ENCODE results near the gene FOS. TPM values are rescaled to one million over a fixed set of nuclear protein-coding genes. Genes with fewer than 3 reads are reported as not detected.
"Not testable (repeated sequence)": the region's sequence is repeated elsewhere in the genome, so short reads cannot be mapped to it uniquely, and the experiment has no call there.

The FOS gene
- total RNA-seq (2014; rRNA removed; shearing (Covaris generic)): 6.6 and 7.9 TPM in 2 replicates

GRCh38 chr14:75278422-75279152, at the start of gene FOS:
Gene FOS (plus strand): TSS chr14:75278828. CDS start chr14:75278983, 155 bp downstream.
- H3K4me1 ChIP-seq (replicated peaks): peaks cover 42% of the 10 kb centered on the region
- peak; percentile 90 to 97 for DNase-seq (ENCODE audit: low read depth in 1 of 2, low spot score in 2 of 2)
- H3K27ac ChIP-seq: peak within 1 kb of the TSS; percentile 100
- peak within 1 kb of the TSS; percentile 51 for H3K4me3 ChIP-seq
- H3K9me3 ChIP-seq (replicated peaks): no peaks in the 10 kb centered on the region
- H3K27me3 ChIP-seq (replicated peaks): no peaks in the 10 kb centered on the region
- peaks cover 17% of the 10 kb centered on the region for H3K36me3 ChIP-seq

- no peak overlapping the region for H3K27ac ChIP-seq
- no peaks in the 10 kb centered on the region for H3K36me3 ChIP-seq
- H3K27me3 ChIP-seq (replicated peaks): no peaks in the 10 kb centered on the region
- H3K4me3 ChIP-seq: no peak overlapping the region
- H3K9me3 ChIP-seq (replicated peaks): no peaks in the 10 kb centered on the region
- no peak for DNase-seq (ENCODE audit: low read depth in 1 of 2, low spot score in 2 of 2)
- peaks cover 10% of the 10 kb centered on the region for H3K4me1 ChIP-seq (replicated peaks)
Observed at GRCh38 chr14:75229661-75230139, 48.9 kb upstream of the FOS start.

- Histone ChIP-seq H3K9me3 (replicated peaks) (no peaks in the 10 kb centered on the region), H3K4me1 (replicated peaks) (peaks cover 13% of the 10 kb centered on the region), H3K4me3 (no peak overlapping the region), H3K36me3 (no peaks in the 10 kb centered on the region), H3K27me3 (replicated peaks) (no peaks in the 10 kb centered on the region), H3K27ac (no peak overlapping the region)
- DNase-seq (ENCODE audit: low read depth in 1 of 2, low spot score in 2 of 2): no peak
Observed at GRCh38 chr14:75230140-75230792, 48.4 kb upstream of the FOS start.

- H3K4me1 ChIP-seq (replicated peaks): peaks cover 13% of the 10 kb centered on the region
Observed at GRCh38 chr14:75231320-75231719, 47.3 kb upstream of the FOS start.

GRCh38 chr14:75232191-75232590, 46.4 kb upstream of the FOS start:
- Histone ChIP-seq H3K36me3 (no peaks in the 10 kb centered on the region), H3K4me1 (replicated peaks) (peaks cover 19% of the 10 kb centered on the region), H3K4me3 (no peak overlapping the region), H3K27me3 (replicated peaks) (no peaks in the 10 kb centered on the region), H3K27ac (no peak overlapping the region), H3K9me3 (replicated peaks) (no peaks in the 10 kb centered on the region)
- no peak for DNase-seq (ENCODE audit: low read depth in 1 of 2, low spot score in 2 of 2)

More at GRCh38 chr14:75231320-75231719, 47.3 kb upstream of the FOS start:
- Histone ChIP-seq H3K9me3 (replicated peaks) (no peaks in the 10 kb centered on the region), H3K4me3 (no peak overlapping the region), H3K27me3 (replicated peaks) (no peaks in the 10 kb centered on the region), H3K27ac (no peak overlapping the region), H3K36me3 (no peaks in the 10 kb centered on the region)
- no peak for DNase-seq (ENCODE audit: low read depth in 1 of 2, low spot score in 2 of 2)

- Histone ChIP-seq H3K36me3 (no peaks in the 10 kb centered on the region), H3K27ac (no peak overlapping the region), H3K4me3 (no peak overlapping the region), H3K9me3 (replicated peaks) (no peaks in the 10 kb centered on the region), H3K4me1 (replicated peaks) (peaks cover 23% of the 10 kb centered on the region), H3K27me3 (replicated peaks) (no peaks in the 10 kb centered on the region)
- DNase-seq (ENCODE audit: low read depth in 1 of 2, low spot score in 2 of 2): no peak
Observed at GRCh38 chr14:75232597-75232996, 46.0 kb upstream of the FOS start.

GRCh38 chr14:75234173-75235115, 44.2 kb upstream of the FOS start:
- H3K27me3 ChIP-seq (replicated peaks): no peaks in the 10 kb centered on the region
- peak; percentile 80 to 85 for DNase-seq (ENCODE audit: low read depth in 1 of 2, low spot score in 2 of 2)
- peak overlapping the region; percentile 51 for H3K27ac ChIP-seq
- H3K36me3 ChIP-seq: no peaks in the 10 kb centered on the region
- no peak overlapping the region for H3K4me3 ChIP-seq
- peaks cover 24% of the 10 kb centered on the region for H3K4me1 ChIP-seq (replicated peaks)
- H3K9me3 ChIP-seq (replicated peaks): no peaks in the 10 kb centered on the region

- not testable (repeated sequence) for H3K27me3 ChIP-seq (replicated peaks); H3K27ac ChIP-seq; H3K9me3 ChIP-seq (replicated peaks); H3K36me3 ChIP-seq; DNase-seq (ENCODE audit: low read depth in 1 of 2, low spot score in 2 of 2); H3K4me3 ChIP-seq
- peaks cover 24% of the 10 kb centered on the region for H3K4me1 ChIP-seq (replicated peaks)
Observed at GRCh38 chr14:75235198-75235597, 43.4 kb upstream of the FOS start.

GRCh38 chr14:75236467-75236866, 42.2 kb upstream of the FOS start:
- no peaks in the 10 kb centered on the region for H3K36me3 ChIP-seq
- H3K9me3 ChIP-seq (replicated peaks): no peaks in the 10 kb centered on the region
- no peaks in the 10 kb centered on the region for H3K27me3 ChIP-seq (replicated peaks)
- H3K4me1 ChIP-seq (replicated peaks): peaks cover 24% of the 10 kb centered on the region
- no peak overlapping the region for H3K27ac ChIP-seq
- no peak overlapping the region for H3K4me3 ChIP-seq
- no peak for DNase-seq (ENCODE audit: low read depth in 1 of 2, low spot score in 2 of 2)

GRCh38 chr14:75236901-75237419, 41.7 kb upstream of the FOS start:
- Histone ChIP-seq H3K27me3 (replicated peaks) (no peaks in the 10 kb centered on the region), H3K36me3 (no peaks in the 10 kb centered on the region), H3K9me3 (replicated peaks) (no peaks in the 10 kb centered on the region), H3K27ac (no peak overlapping the region), H3K4me1 (replicated peaks) (peaks cover 24% of the 10 kb centered on the region), H3K4me3 (no peak overlapping the region)
- no peak for DNase-seq (ENCODE audit: low read depth in 1 of 2, low spot score in 2 of 2)

- Histone ChIP-seq H3K9me3 (replicated peaks) (no peaks in the 10 kb centered on the region), H3K36me3 (no peaks in the 10 kb centered on the region), H3K4me3 (no peak overlapping the region), H3K27me3 (replicated peaks) (no peaks in the 10 kb centered on the region), H3K27ac (no peak overlapping the region), H3K4me1 (replicated peaks) (peaks cover 21% of the 10 kb centered on the region)
- DNase-seq (ENCODE audit: low read depth in 1 of 2, low spot score in 2 of 2): no peak
Observed at GRCh38 chr14:75238756-75239455, 39.7 kb upstream of the FOS start.

- Histone ChIP-seq H3K27ac (no peak overlapping the region), H3K36me3 (no peaks in the 10 kb centered on the region)
- DNase-seq (ENCODE audit: low read depth in 1 of 2, low spot score in 2 of 2): no peak
Observed at GRCh38 chr14:75240781-75241180, 37.8 kb upstream of the FOS start.

More at GRCh38 chr14:75240781-75241180, 37.8 kb upstream of the FOS start:
- Histone ChIP-seq H3K4me3 (no peak overlapping the region), H3K27me3 (replicated peaks) (no peaks in the 10 kb centered on the region), H3K9me3 (replicated peaks) (no peaks in the 10 kb centered on the region), H3K4me1 (replicated peaks) (peaks cover 11% of the 10 kb centered on the region)
